Pulmonary artery endothelial cell (primary cell): ENCODE measurements around the gene ARID1B. TPM values are rescaled to one million over a fixed set of nuclear protein-coding genes. Genes with fewer than 3 reads are reported as not detected.

ENCODE experiments used
- DNase-seq: peaks from one replicate; pipeline ENCODE4 v3.0.0-alpha.2; 2011; ENCODE audit warnings: low read depth, low spot score
- total RNA-seq: library from RNA; depleted of rRNA; stranded (reverse); fragments of >200 nt; gene quantifications from 2 replicates; pipeline ENCODE4 v1.2.3, GENCODE V29; 2014

The ARID1B gene
- total RNA-seq, 1 donor from 2014 or later: 26.4 TPM

- DNase-seq: no peak
These were observed 207.1 kb downstream of the ARID1B start for GRCh38 chr6:156984178-156984738.

- DNase-seq: no peak
These were observed 208.1 kb downstream of the ARID1B start for GRCh38 chr6:156985309-156985708.

GRCh38 chr6:156988276-156989158, 211.3 kb downstream of the ARID1B start:
- no peak for DNase-seq

- DNase-seq: no peak
These were observed 212.1 kb downstream of the ARID1B start for GRCh38 chr6:156989159-156989806.

GRCh38 chr6:156992020-156992804, 215.0 kb downstream of the ARID1B start:
- DNase-seq: no peak

GRCh38 chr6:156993713-156994112, 216.5 kb downstream of the ARID1B start:
- DNase-seq: no peak

GRCh38 chr6:156994215-156995076, 217.3 kb downstream of the ARID1B start:
- DNase-seq: no peak

GRCh38 chr6:156995502-156995901, 218.3 kb downstream of the ARID1B start:
- no peak for DNase-seq

GRCh38 chr6:156996265-156996664, 219.1 kb downstream of the ARID1B start:
- DNase-seq: no peak

GRCh38 chr6:156998794-156999330, 221.7 kb downstream of the ARID1B start:
- no peak for DNase-seq

GRCh38 chr6:156999762-157000161, 222.6 kb downstream of the ARID1B start:
- no peak for DNase-seq

- DNase-seq: no peak
These were observed 224.5 kb downstream of the ARID1B start for GRCh38 chr6:157001716-157002115.

GRCh38 chr6:157002774-157003173, 225.6 kb downstream of the ARID1B start:
- DNase-seq: no peak

- DNase-seq: no peak
These were observed 228.8 kb downstream of the ARID1B start for GRCh38 chr6:157005940-157006339.

GRCh38 chr6:157008568-157008967, 231.4 kb downstream of the ARID1B start:
- no peak for DNase-seq

GRCh38 chr6:157012355-157012754, 235.2 kb downstream of the ARID1B start:
- no peak for DNase-seq

GRCh38 chr6:157013649-157014304, 236.6 kb downstream of the ARID1B start:
- no peak for DNase-seq

GRCh38 chr6:157014871-157015270, 237.7 kb downstream of the ARID1B start:
- DNase-seq: no peak

GRCh38 chr6:157017022-157017421, 239.8 kb downstream of the ARID1B start:
- DNase-seq: no peak

GRCh38 chr6:157017861-157018260, 240.7 kb downstream of the ARID1B start:
- DNase-seq: no peak
